Gastroesophageal sphincter (tissue), 4 donors: ENCODE data around the gene KRTAP16-1. TPM values are rescaled to one million over a fixed set of nuclear protein-coding genes. Genes with fewer than 3 reads are reported as not detected.
"Not testable (repeated sequence)": the region's sequence is repeated elsewhere in the genome, so short reads cannot be mapped to it uniquely, and the experiment has no call there.

Experiments used
- ATAC-seq: fragments of 150-250 bp; one replicate; pipeline ENCODE4 v1.9.1; 2016; ENCODE audit warnings: mild to moderate bottlenecking, moderate library complexity
- H3K27ac ChIP-seq, 4 donors: fragments of 200-600 bp; sonication (generic) in 3 of 4; 1 replicate in 3 of 4; 2 replicates in 1 of 4; pipeline ENCODE4 v1.5.1; 2016 to 2019
- H3K27me3 ChIP-seq: fragments of 200-600 bp; sonication (generic); one replicate; pipeline ENCODE4 v1.5.1; 2019
- H3K36me3 ChIP-seq, 2 donors: fragments of 200-600 bp; sonication (generic); one replicate each; pipeline ENCODE4 v1.5.1; 2019; ENCODE audit warnings: control low read depth in 1 of 2
- H3K4me1 ChIP-seq, 3 donors: fragments of 200-600 bp; sonication (generic); 1 replicate in 2 of 3; 2 replicates in 1 of 3; pipeline ENCODE4 v1.5.1; 2016 to 2019; ENCODE audit warnings: control low read depth in 2 of 3
- H3K4me3 ChIP-seq, 2 donors: fragments of 200-600 bp; sonication (generic); one replicate each; pipeline ENCODE4 v1.5.1; 2019; ENCODE audit warnings: mild to moderate bottlenecking in 1 of 2, moderate library complexity in 1 of 2
- H3K9me3 ChIP-seq, 3 donors: fragments of 200-600 bp; sonication (generic); one replicate each; pipeline ENCODE4 v1.5.1; 2017 to 2019; ENCODE audit warnings: control low read depth in 2 of 3
- CTCF ChIP-seq, 4 experiments: fragments of 200-600 bp in 2 of 4; fragments of 450-650 bp in 2 of 4; sonication (generic) in 1 of 4; IDR thresholded peaks; one replicate each; pipeline ENCODE4 v1.5.1; 2017 to 2019; ENCODE audit warnings: antibody characterized with exemption in 4 of 4, mild to moderate bottlenecking in 2 of 4, moderate library complexity in 2 of 4
- EP300 ChIP-seq: sonication (generic); formaldehyde crosslinking; IDR thresholded peaks from one replicate; pipeline ENCODE4 v1.6.1; 2017; ENCODE audit warnings: antibody characterized with exemption, mild to moderate bottlenecking
- POLR2A ChIP-seq, 2 donors: fragments of 450-650 bp; IDR thresholded peaks; one replicate each; pipeline ENCODE4 v1.6.1; 2017; ENCODE audit warnings: antibody characterized with exemption in 2 of 2, mild to moderate bottlenecking in 2 of 2, moderate library complexity in 1 of 2
- POLR2AphosphoS5 ChIP-seq: sonication (generic); formaldehyde crosslinking; IDR thresholded peaks from one replicate; pipeline ENCODE4 v1.6.1; 2017; ENCODE audit warnings: antibody characterized with exemption
- whole genome bisulfite sequencing, 2 donors: methylation state at CpG; one replicate each; pipeline ENCODE4 v1.1.5; 2018; ENCODE audit warnings: low coverage in 1 of 2; 5-methylcytosine and 5-hydroxymethylcytosine counted together
- total RNA-seq, 4 donors: library from RNA; depleted of rRNA; stranded (reverse); fragments of >200 nt; gene quantifications; one replicate each; pipeline ENCODE4 v1.1.0, GENCODE V29; 2016

Gene KRTAP16-1
- total RNA-seq, 4 donors from 2014 or later, result not detected

DNA sequence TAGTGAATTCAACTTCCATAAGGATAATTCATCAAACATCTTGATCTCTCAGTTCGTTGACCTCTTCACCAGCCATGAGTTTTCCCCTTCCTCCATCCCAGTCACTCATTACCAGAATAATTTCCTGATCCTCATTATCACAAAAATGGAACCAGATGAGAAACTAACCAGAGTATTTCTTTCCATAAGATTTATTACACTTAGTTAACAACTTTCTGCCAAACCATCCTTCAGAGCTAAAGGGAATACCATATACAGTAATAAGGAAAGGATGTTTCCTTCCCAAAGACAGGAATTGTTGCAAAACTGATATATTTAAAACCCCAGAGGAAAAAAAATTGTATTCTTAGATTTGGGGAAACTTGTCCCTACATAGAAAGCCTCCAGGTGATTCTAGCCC is 15.1 kb downstream of the KRTAP16-1 start:
- Histone ChIP-seq H3K27me3 (peaks cover 24% of the 10 kb centered on the region), H3K36me3 (no peaks in the 10 kb centered on the region), H3K4me1 (no peaks in the 10 kb centered on the region), H3K27ac (no peak overlapping the region), H3K4me3 (no peak overlapping the region), H3K9me3 (no peaks in the 10 kb centered on the region)
- ATAC-seq, result no peak
- TF ChIP-seq POLR2A (IDR thresholded peaks at IDR 0.05) (no peak), POLR2AphosphoS5 (no peak), EP300 (no peak), CTCF (IDR thresholded peaks at IDR 0.05) (no peak)
- 56 to 60% methylated on average over 1 of the region's 1 CpG for WGBS, 2 donors

DNA sequence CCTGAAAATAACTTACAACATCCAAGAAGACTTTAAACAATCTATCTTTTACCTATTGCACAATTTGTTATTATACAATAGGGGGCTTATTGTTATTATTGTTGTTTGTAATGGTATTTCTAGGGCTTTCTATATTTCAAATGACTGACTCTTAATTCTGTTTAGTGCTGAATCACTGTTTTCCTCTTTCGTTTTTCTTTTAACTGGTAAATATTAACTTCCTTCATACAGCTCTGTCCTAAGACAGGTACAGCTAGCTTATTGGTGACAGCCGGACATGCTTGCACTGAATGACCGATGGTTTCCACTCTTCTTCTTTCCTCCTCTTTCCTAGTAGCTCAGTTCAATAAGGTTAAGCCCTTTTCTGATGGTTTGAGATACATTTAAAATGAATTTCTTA is 22.1 kb downstream of the KRTAP16-1 start:
- no peak for TF ChIP-seq CTCF (IDR thresholded peaks at IDR 0.05)
- no peak for TF ChIP-seq EP300
- TF ChIP-seq POLR2AphosphoS5, result no peak
- TF ChIP-seq POLR2A (IDR thresholded peaks at IDR 0.05), result no peak
- Histone ChIP-seq H3K9me3 (no peaks in the 10 kb centered on the region), H3K27ac (no peak overlapping the region), H3K4me3 (no peak overlapping the region), H3K4me1 (no peaks in the 10 kb centered on the region), H3K27me3 (peaks cover 16% of the 10 kb centered on the region), H3K36me3 (no peaks in the 10 kb centered on the region)
- ATAC-seq, result no peak
- WGBS, 2 donors, result 79 to 87% methylated on average over 3 of the region's 3 CpGs

DNA sequence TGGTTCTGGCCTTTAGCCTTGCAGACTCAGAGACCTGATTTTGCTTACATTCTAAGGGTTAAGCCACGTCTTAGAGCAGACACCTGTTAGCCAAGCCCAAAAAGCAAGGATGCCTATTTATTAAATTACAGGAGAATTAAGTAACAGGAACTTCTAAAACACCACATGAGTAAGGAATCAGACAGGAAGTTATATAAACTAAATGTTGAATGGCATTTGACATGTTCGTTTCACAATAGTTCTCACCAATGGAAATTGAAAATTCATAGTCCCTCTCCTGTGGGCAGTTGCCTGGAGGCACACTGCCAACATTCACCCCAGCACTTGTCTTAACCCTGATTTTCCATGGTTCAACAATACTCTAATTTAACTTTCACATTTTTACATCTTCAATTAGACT is 24.6 kb downstream of the KRTAP16-1 start:
- TF ChIP-seq POLR2AphosphoS5 (no peak), CTCF (IDR thresholded peaks at IDR 0.05) (no peak), EP300 (no peak), POLR2A (IDR thresholded peaks at IDR 0.05) (no peak)
- no peak for ATAC-seq
- 9 to 28% methylated on average over 2 of the region's 2 CpGs for WGBS, 2 donors

GRCh38 chr17:41284043-41284442 is 25.1 kb downstream of the KRTAP16-1 start:
- WGBS, 2 donors, result 0 to 13% methylated on average over 2 to 3 of the region's 3 CpGs
- TF ChIP-seq POLR2A (IDR thresholded peaks at IDR 0.05), result no peak
- no peak for TF ChIP-seq EP300
- TF ChIP-seq CTCF (IDR thresholded peaks at IDR 0.05), result no peak
- TF ChIP-seq POLR2AphosphoS5, result no peak
- Histone ChIP-seq H3K27me3 (peaks cover 20% of the 10 kb centered on the region), H3K4me3 (no peak overlapping the region), H3K36me3 (no peaks in the 10 kb centered on the region), H3K4me1 (no peaks in the 10 kb centered on the region), H3K27ac (no peak overlapping the region), H3K9me3 (no peaks in the 10 kb centered on the region)
- no peak for ATAC-seq

More for the DNA sequence above, 24.6 kb downstream of the KRTAP16-1 start:
- no peaks in the 10 kb centered on the region for H3K9me3 ChIP-seq
- H3K27ac ChIP-seq, result no peak overlapping the region
- no peak overlapping the region for H3K4me3 ChIP-seq
- H3K4me1 ChIP-seq, result no peaks in the 10 kb centered on the region
- H3K27me3 ChIP-seq, result peaks cover 20% of the 10 kb centered on the region
- H3K36me3 ChIP-seq, result no peaks in the 10 kb centered on the region

GRCh38 chr17:41278176-41278955 is 30.7 kb downstream of the KRTAP16-1 start:
- TF ChIP-seq CTCF (IDR thresholded peaks at IDR 0.05), result no peak
- no peak for TF ChIP-seq POLR2A (IDR thresholded peaks at IDR 0.05)
- TF ChIP-seq POLR2AphosphoS5, result no peak
- Histone ChIP-seq H3K4me1 (no peaks in the 10 kb centered on the region), H3K36me3 (no peaks in the 10 kb centered on the region), H3K9me3 (no peaks in the 10 kb centered on the region), H3K27ac (no peak overlapping the region), H3K27me3 (peaks cover 21% of the 10 kb centered on the region), H3K4me3 (no peak overlapping the region)
- no peak for ATAC-seq
- 73 to 100% methylated on average over 1 to 3 of the region's 3 CpGs for WGBS, 2 donors

DNA sequence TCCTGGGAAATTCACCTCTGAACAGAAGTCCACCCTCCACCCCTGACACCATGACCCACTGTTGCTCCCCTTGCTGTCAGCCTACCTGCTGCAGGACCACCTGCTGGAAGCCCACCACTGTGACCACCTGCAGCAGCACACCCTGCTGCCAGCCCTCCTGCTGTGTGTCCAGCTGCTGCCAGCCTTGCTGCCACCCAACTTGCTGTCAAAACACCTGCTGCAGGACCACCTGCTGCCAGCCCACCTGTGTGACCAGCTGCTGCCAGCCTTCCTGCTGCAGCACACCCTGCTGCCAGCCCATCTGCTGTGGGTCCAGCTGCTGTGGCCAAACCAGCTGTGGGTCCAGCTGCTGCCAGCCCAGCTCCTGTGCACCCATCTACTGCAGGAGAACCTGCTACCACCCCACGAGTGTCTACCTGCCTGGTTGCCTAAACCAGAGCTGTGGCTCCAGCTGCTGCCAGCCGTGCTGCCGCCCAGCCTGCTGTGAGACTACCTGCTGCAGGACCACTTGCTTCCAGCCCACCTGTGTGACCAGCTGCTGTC is 33.4 kb downstream of the KRTAP16-1 start, which contains the start of gene KRTAP9-7:
TSS of gene KRTAP9-7 (plus strand) at position 51 of the 543 bp plus-strand sequence. CDS start at position 51, 0 bp downstream.
- ATAC-seq, result not testable (repeated sequence)

More for the DNA sequence above, 33.4 kb downstream of the KRTAP16-1 start, which contains the start of gene KRTAP9-7:
- no CpG with 5 or more reads among the region's 3 CpGs for WGBS, 2 donors
- H3K36me3 ChIP-seq, H3K27ac ChIP-seq, H3K9me3 ChIP-seq, H3K4me3 ChIP-seq, H3K4me1 ChIP-seq: not testable (repeated sequence)
- peaks cover 10% of the 10 kb centered on the region for H3K27me3 ChIP-seq
